Duodenal mucosa (tissue), 2 donors: Measurements from ENCODE around the gene PAK4.
"Not testable (repeated sequence)": the region's sequence is repeated elsewhere in the genome, so short reads cannot be mapped to it uniquely, and the experiment has no call there.

ENCODE experiments used
- H3K27ac ChIP-seq: one replicate; pipeline ENCODE4 v1.7.0; 2013; ENCODE audit warnings: low read depth, low read length
- H3K27me3 ChIP-seq, 2 donors: one replicate each; pipeline ENCODE4 v1.7.0; 2013; ENCODE audit warnings: low read length in 2 of 2, control low read depth in 1 of 2; ENCODE audit not compliant: insufficient read depth in 2 of 2, control insufficient read depth in 1 of 2
- H3K36me3 ChIP-seq, 2 donors: one replicate each; pipeline ENCODE4 v1.7.0; 2013; ENCODE audit warnings: low read length in 2 of 2, control low read depth in 1 of 2; ENCODE audit not compliant: insufficient read depth in 2 of 2, control insufficient read depth in 1 of 2
- H3K4me1 ChIP-seq, 2 donors: one replicate each; pipeline ENCODE4 v1.7.0; 2013; ENCODE audit warnings: low read length in 2 of 2, control low read depth in 1 of 2; ENCODE audit not compliant: insufficient read depth in 2 of 2, control insufficient read depth in 1 of 2
- H3K4me3 ChIP-seq, 2 donors: one replicate each; pipeline ENCODE4 v1.7.0; 2013; ENCODE audit warnings: low read length in 2 of 2, low read depth in 1 of 2
- H3K9ac ChIP-seq, 2 donors: one replicate each; pipeline ENCODE4 v1.7.0; 2013; ENCODE audit warnings: low read length in 2 of 2, low read depth in 1 of 2
- H3K9me3 ChIP-seq, 2 donors: one replicate each; pipeline ENCODE4 v1.7.0; 2013; ENCODE audit warnings: low read length in 2 of 2, control low read depth in 1 of 2; ENCODE audit not compliant: control insufficient read depth in 1 of 2

PAK4 gene

DNA sequence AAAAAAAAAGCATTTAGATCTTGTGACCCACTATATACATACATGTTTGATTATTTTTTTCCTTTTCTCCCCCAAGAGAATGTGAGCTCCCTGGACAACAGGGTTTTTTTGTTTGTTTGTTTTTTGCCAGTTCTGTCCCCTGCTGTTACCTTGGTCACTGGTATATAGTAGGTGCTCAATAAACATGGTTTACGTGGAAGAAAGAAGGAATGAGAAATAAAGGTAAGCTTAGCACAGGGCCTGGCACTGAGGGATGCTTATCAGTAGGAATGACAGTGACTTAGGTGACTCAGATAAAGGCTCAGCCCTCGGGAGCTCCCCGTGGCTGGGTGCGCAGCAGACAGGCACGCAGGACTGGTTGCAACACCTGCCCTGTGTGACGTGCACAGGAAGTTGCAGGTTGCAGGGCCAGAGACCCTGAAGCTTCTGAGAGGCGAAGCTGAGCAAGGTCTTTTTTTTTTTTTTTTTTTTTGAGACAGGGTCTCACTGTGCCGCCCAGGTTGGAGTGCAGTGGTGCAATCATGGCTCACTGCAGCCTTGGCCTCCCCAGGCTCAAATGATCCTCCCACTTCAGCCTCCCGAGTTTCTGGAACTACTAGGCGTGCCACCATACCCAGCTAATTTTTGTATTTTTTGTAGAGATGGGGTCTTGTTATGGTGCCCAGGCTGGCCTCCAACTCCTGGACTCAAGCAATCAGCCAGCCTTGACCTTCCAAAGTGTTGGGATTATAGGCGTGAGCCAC lies 10.3 kb upstream of the PAK4 start:
- H3K36me3 ChIP-seq: no peaks in the 10 kb centered on the region
- H3K27me3 ChIP-seq: no peaks in the 10 kb centered on the region
- H3K4me3 ChIP-seq: no peak overlapping the region

DNA sequence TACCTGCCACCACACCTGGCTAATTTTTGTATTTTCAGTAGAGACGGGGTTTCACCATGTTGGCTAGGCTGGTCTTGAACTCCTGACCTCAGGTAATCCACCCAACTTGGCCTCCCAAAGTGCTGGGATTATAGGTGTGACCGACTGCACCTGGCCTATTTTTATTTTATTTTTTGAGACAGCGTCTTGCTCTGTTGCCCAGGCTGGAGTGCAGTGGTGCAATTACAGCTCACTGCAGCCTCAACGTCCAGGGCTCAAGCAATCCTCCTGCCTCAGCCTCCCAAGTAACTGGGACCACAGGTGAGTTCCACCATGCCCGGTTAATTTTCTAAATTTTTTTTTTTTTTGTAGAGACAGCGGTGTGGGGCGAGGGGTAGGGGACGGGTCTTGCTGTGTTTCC lies 8.6 kb upstream of the PAK4 start:
- not testable (repeated sequence) for H3K4me1 ChIP-seq, H3K9ac ChIP-seq, H3K4me3 ChIP-seq, H3K27me3 ChIP-seq, H3K36me3 ChIP-seq, H3K27ac ChIP-seq, H3K9me3 ChIP-seq

More for the DNA sequence above, 10.3 kb upstream of the PAK4 start:
- Histone ChIP-seq H3K9me3 (no peaks in the 10 kb centered on the region), H3K9ac (no peak overlapping the region), H3K4me1 (peaks cover 7 to 9% of the 10 kb centered on the region in 2 donors), H3K27ac (no peak overlapping the region)

DNA sequence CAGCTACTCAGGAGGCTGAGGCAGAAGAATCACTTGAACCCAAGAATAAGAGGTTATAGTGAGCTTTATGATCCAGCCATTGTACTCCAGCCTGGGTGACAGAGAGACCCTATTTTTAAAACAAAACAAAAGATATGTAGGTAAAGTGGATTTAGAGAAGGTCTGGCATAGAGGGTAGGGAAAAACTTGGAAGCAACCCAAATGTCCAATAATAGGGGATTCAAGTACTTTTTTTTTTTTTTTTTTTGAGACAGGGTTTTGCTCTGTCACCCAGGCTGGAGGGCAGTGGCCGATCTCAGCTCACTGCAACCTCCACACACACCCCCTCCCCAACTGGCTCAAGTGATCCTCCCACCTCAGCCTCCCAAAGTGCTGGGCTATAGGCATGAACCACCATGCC lies 5.8 kb upstream of the PAK4 start:
- H3K9me3 ChIP-seq: no peaks in the 10 kb centered on the region
- H3K36me3 ChIP-seq: no peaks in the 10 kb centered on the region
- H3K27me3 ChIP-seq: no peaks in the 10 kb centered on the region
- no peaks in the 10 kb centered on the region for H3K4me1 ChIP-seq
- H3K9ac ChIP-seq: no peak overlapping the region
- H3K4me3 ChIP-seq: no peak overlapping the region
- no peak overlapping the region for H3K27ac ChIP-seq

DNA sequence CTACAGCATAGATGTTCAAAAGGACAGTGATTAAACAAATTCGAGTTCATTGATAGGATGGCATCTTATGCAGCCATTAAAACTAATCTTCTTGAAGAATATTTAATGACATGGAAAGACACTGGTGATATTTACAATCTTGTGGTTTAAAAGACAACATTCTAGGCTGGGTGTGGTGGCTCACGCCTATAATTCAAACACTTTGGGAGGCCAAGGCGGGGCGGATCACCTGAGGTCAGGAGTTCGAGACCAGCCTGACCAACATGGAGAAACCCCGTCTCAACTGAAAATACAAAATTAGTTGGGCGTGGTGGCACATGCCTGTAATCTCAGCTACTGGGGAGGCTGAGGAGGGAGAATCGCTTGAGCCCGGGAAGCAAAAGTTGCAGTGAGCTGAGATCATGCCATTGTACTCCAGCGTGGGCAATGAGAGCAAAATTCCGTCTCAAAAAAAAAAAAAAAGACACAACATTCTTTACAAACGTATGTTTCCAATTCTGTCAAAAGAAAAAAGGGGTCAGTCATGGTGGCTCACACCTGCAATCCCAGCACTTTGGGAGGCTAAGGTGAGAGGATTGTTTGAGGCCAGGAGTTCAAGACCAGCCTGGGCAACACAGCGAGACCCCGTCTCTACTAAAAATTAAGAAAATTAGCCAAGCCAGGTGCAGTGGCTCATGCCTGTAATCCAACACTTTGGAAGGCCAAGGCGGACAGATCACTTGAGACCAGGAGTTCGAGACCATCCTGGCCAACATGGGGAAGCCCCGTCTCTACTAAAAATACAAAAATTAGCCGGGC lies 2.5 kb upstream of the PAK4 start:
- no peaks in the 10 kb centered on the region for H3K36me3 ChIP-seq
- H3K9ac ChIP-seq: no peak overlapping the region
- peaks cover 18 to 19% of the 10 kb centered on the region in 2 donors for H3K4me1 ChIP-seq
- H3K27ac ChIP-seq: no peak overlapping the region
- no peaks in the 10 kb centered on the region for H3K9me3 ChIP-seq
- no peaks in the 10 kb centered on the region for H3K27me3 ChIP-seq
- H3K4me3 ChIP-seq: no peak overlapping the region

DNA sequence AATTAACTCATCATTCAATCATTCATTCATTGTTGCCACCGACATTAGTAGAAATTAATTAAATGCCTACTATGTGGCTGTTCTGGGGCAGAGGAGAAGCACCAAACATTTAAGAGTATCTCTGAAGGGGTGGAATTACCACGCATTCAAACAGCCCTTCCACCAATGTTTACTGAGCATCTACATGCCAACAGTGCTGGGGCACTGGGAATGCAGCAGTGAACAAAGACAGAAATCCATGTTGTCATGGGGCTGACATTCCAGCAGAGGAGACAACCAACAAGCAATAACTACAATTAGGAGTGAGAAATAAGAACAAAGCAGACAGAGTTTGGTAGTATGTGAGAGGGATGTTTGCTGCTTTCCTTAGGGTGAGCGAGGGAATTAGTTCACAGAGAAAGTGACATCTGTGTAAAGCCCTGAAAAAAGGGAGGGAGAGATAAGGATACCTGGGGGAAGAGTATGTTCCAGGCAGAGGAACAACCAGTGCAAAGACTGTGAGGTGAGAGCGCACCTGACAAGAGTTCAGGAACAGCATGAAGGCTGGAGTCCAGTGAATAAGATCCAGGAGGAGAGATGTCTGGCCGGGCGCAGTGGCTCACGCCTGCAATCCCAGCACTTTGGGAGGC lies 1.3 kb upstream of the PAK4 start:
- H3K27ac ChIP-seq: no peak overlapping the region
- H3K27me3 ChIP-seq: no peaks in the 10 kb centered on the region
- peaks cover 29 to 30% of the 10 kb centered on the region in 2 donors for H3K4me1 ChIP-seq
- no peaks in the 10 kb centered on the region for H3K9me3 ChIP-seq
- H3K9ac ChIP-seq: no peak overlapping the region
- no peak overlapping the region for H3K4me3 ChIP-seq
- H3K36me3 ChIP-seq: no peaks in the 10 kb centered on the region

DNA sequence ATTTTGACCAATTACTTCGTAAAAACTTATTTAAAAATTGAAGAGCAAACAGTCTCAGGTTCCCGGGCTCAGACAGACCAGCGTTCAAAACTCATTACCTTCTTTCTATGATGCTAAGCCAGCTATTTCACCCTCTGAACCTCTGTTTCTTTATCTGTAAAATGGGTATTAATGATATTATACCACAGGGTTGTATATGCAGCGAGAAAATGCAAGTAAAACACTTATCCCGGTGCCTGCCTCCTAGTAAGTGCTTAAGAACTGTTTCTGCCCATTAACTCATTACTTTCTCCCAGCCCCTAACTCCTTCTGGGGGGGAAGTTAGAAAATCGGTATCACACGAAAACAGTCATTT lies 410 bp upstream of the PAK4 start:
- H3K4me1 ChIP-seq: peaks cover 32 to 34% of the 10 kb centered on the region in 2 donors
- H3K9ac ChIP-seq: peak overlapping the region; percentile 27 to 29

DNA sequence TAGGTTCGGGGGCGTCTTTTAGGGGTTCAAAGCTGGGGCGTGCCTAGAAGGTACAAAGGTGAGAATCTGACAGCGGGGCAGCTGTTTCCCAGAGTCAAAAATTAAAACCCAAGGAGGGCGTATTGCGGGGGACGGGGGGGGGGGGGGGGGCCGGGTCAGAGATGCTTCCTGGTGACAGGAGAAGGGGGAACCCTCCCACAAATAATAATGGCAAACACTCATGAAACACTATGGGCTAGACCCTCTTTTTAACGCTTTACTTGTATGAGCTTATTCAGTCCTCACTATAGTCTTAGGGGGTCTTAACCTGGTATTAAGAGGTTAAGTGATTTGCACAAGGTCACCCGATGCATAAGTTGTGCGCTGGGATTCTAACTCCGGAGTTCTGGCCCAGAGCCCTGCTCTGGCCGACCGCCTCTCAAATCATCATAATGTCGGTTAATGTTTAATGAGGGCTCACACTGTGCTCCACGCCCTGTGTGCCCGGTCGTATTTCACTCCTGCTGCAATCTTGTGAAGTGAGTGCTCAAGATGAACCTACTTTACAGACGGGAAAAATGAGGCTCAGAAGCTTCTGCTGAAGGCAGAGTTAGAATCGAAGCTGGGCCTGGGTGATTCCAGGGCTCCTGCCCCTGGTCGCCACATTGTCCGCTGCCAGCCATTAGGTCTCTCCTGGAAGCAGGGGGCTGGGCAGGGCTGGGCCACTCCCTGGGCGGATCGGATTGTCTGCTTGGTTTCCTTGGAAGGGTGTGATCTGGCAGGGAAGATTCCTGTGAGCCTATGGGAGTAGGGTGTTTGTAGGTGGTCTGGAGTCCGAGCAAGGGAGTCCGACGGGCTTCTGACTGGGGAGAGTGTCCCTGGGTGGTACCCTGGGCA lies 964 bp downstream of the PAK4 start:
- Histone ChIP-seq H3K9me3 (no peaks in the 10 kb centered on the region), H3K4me3 (peak overlapping the region; percentile 80 to 82), H3K27me3 (no peaks in the 10 kb centered on the region), H3K27ac (peak overlapping the region; percentile 94), H3K4me1 (peaks cover 36 to 42% of the 10 kb centered on the region in 2 donors), H3K36me3 (no peaks in the 10 kb centered on the region), H3K9ac (peak overlapping the region; percentile 77 to 84)

More for the DNA sequence above, 410 bp upstream of the PAK4 start:
- no peaks in the 10 kb centered on the region for H3K36me3 ChIP-seq
- H3K27ac ChIP-seq: no peak overlapping the region
- H3K4me3 ChIP-seq: peak overlapping the region; percentile 80 to 82
- no peaks in the 10 kb centered on the region for H3K9me3 ChIP-seq
- H3K27me3 ChIP-seq: no peaks in the 10 kb centered on the region

DNA sequence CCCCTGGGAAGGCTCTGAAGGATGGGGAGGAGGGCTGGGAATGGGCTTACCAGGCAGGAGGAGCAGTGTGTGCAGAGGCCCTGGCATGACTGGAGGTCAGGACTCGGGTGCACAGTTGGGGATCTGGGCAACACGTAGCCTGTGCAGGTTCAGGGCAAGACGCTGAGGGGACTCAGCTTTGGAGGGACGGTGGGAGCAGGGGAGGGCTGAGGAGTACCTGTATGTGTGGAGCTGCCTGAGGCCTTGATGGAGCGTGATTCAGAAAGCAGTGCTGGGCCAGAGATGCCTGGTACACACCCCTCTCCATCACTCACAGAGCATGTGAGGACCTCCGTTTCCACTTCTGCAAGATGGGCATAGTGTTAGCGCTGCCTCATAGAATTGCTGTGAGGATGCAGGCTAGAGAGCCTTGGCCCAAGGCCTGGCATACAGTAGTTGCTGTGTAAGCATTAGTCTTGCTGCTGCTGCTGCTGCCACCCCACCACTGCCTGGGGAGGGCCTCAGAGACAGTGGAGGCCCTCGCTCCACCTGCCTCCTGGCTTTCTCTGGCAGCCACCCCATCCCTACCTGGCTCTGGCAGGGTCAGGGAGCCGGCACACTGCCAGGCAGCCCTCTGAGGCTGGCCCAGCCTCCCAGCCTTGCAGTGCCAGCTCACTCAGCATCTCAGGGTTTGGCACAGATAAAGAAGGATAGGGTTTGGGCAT lies 2.4 kb downstream of the PAK4 start:
- no peaks in the 10 kb centered on the region for H3K27me3 ChIP-seq
- H3K9ac ChIP-seq: peak overlapping the region; percentile 48 to 77
- no peaks in the 10 kb centered on the region for H3K36me3 ChIP-seq
- peaks cover 47 to 54% of the 10 kb centered on the region in 2 donors for H3K4me1 ChIP-seq
- H3K9me3 ChIP-seq: no peaks in the 10 kb centered on the region
- peak overlapping the region; percentile 80 to 82 for H3K4me3 ChIP-seq
- H3K27ac ChIP-seq: peak overlapping the region; percentile 11

DNA sequence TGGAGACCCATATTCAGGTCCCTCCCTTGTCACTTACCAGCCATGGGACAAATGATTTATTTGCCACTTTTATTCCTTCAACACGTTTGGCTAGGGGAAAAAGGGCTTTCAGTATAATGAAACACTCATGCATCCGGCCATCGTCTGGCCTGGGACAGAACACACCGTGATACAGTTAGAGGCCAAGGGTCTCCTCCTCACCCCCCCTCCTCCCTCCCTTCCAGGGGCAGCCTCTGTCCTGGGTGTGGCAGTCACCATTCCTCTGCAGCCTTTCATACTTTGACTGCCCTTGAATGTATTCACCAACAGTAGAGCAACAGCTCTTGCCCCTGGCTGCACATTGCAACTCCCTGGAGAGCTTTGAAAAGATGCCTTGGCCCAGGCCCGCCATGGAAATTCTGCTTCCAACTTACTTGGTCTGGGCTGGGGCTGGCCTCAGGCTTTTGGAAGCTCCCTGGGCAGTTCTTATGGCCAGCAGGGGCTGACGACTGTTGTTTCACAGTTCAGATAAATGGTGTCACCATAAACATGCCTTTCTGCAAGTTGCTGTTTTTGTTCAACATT lies 3.0 kb downstream of the PAK4 start:
- H3K9ac ChIP-seq: peak overlapping the region in 1 of 2 donors; percentile 44
- no peaks in the 10 kb centered on the region for H3K36me3 ChIP-seq
- no peaks in the 10 kb centered on the region for H3K27me3 ChIP-seq
- no peak overlapping the region for H3K4me3 ChIP-seq
- H3K4me1 ChIP-seq: peaks cover 54 to 61% of the 10 kb centered on the region in 2 donors
- H3K9me3 ChIP-seq: no peaks in the 10 kb centered on the region
- no peak overlapping the region for H3K27ac ChIP-seq
